Sigmoid colon (tissue), 7 donors: ENCODE data around the gene KIAA0513. TPM values are rescaled to one million over a fixed set of nuclear protein-coding genes. Genes with fewer than 3 reads are reported as not detected.
A peak's percentile ranks its signal among the peaks of the same experiment; 100 is the strongest.

Source experiments
- DNase-seq: peaks from one replicate; pipeline ENCODE4 v3.0.0-alpha.2; 2019
- H3K27ac ChIP-seq, 4 donors: fragments of 200-600 bp; sonication (generic); one replicate each; pipeline ENCODE4 v1.5.1; 2016 to 2019; ENCODE audit warnings: mild to moderate bottlenecking in 1 of 4
- H3K27me3 ChIP-seq, 3 donors: fragments of 200-600 bp; sonication (generic); one replicate each; pipeline ENCODE4 v1.5.1; 2019; ENCODE audit warnings: mild to moderate bottlenecking in 1 of 3
- H3K36me3 ChIP-seq, 4 donors: fragments of 200-600 bp; sonication (generic); one replicate each; pipeline ENCODE4 v1.5.1; 2016 to 2019
- H3K4me1 ChIP-seq, 4 donors: fragments of 200-600 bp; sonication (generic); one replicate each; pipeline ENCODE4 v1.5.1; 2017 to 2019
- H3K4me3 ChIP-seq, 4 donors: fragments of 200-600 bp; sonication (generic); one replicate each; pipeline ENCODE4 v1.5.1; 2017 to 2019; ENCODE audit warnings: mild to moderate bottlenecking in 2 of 4, moderate library complexity in 1 of 4
- H3K9me3 ChIP-seq, 4 donors: fragments of 200-600 bp in 3 of 4; sonication (generic) in 3 of 4; one replicate each; pipeline versions ENCODE4 v1.5.1 to v1.6.1; 2013 to 2019
- EP300 ChIP-seq, 4 donors: sonication (generic); formaldehyde crosslinking; IDR thresholded peaks; one replicate each; pipeline ENCODE4 v1.6.1; 2017; ENCODE audit warnings: antibody characterized with exemption in 4 of 4
- POLR2A ChIP-seq, 2 donors: fragments of 450-650 bp; IDR thresholded peaks; one replicate each; pipeline ENCODE4 v1.6.1; 2016; ENCODE audit warnings: antibody characterized with exemption in 2 of 2, mild to moderate bottlenecking in 2 of 2, moderate library complexity in 2 of 2
- POLR2AphosphoS5 ChIP-seq, 4 donors: sonication (generic); formaldehyde crosslinking; IDR thresholded peaks; one replicate each; pipeline ENCODE4 v1.6.1; 2017; ENCODE audit warnings: antibody characterized with exemption in 4 of 4
- WGBS, 2 donors: extraction: QIAGEN DNeasy Blood & Tissue Kit; methylation state at CpG; one replicate each; pipeline ENCODE4 v1.1.7; 2013; 5-methylcytosine and 5-hydroxymethylcytosine counted together
- intact Hi-C: fragments of 100-400 bp; cut with DNase I; formaldehyde crosslinking; loops from one replicate; pipeline ENCODE4 v1.15.1; 2023
- polyA plus RNA-seq, 3 donors: library from polyadenylated mRNA; stranded (reverse); fragments of 200-250 nt; gene quantifications; one replicate each; pipeline ENCODE4 v1.2.3, GENCODE V29; 2013
- total RNA-seq, 4 donors: library from RNA; depleted of rRNA; stranded (reverse); fragments of >200 nt; gene quantifications; one replicate each; pipeline ENCODE4 v1.1.0, GENCODE V29; 2016
- TF ChIP-seq, protein P1 (sequence below), 4 experiments: fragments of 450-650 bp in 3 of 4; fragments of 200-600 bp in 1 of 4; IDR thresholded peaks; one replicate each; pipeline ENCODE4 v1.5.1; 2016 to 2019; ENCODE audit warnings: antibody characterized with exemption in 4 of 4, mild to moderate bottlenecking in 3 of 4, moderate library complexity in 2 of 4
- donor health status: healthy with polysubstance abuse.
- donor health status: Bipolar disorder and iron deficiency.
- donor health status: healthy.

Gene KIAA0513
- total and polyA plus RNA-seq, 7 donors: 8.4 to 40.2 (median 18.6) TPM

DNA sequence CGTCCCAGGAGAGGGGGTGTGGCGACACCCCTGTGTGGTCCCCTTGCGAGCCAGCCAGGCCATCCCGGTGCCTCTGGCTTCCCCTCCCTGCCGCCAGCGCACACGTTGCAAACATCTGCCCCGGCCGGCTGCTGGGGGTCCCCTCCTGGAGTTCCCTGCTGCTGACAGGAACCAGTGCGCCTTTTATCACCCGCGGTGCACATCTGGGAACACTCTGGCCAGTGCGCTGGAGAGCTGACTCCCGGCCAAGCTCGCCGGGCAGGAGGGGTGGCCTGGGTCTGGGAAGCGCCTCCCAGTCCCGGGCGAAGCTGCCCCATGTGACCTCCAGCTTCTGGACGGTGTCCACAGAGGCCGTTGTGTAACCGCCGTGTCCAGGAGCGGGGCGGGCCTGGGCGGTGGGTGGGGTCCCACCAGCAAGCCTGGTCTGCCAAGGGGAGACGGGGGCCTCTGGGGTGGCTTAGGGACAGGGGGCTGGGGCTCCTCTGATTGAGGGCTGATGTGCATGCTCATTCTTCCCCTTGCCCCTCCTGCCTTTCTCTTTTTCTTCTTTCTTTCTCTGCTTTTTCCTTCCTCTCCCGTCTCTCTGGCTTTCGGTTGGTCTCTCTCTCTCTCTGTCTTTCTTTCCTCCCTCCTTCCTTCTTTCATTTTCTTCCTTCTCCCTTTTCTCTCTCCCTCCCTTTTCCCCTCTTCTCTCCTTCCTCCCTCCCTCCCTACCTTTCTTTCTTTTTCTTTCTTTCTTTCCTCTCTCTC is 109.9 kb downstream of the KIAA0513 start:
- peak; percentile 99 for DNase-seq
- WGBS, 2 donors: 3 to 6% methylated on average over 29 of the region's 29 CpGs
- Histone ChIP-seq H3K9me3 (no peaks in the 10 kb centered on the region), H3K27me3 (no peaks in the 10 kb centered on the region), H3K36me3 (no peaks in the 10 kb centered on the region), H3K4me1 (peaks cover 0 to 34% (median 30%) of the 10 kb centered on the region in 4 donors), H3K27ac (peak overlapping the region; percentile 72 to 85 (median 80)), H3K4me3 (peak overlapping the region; percentile 20 to 42 (median 35))
- no peak for TF ChIP-seq POLR2A (IDR thresholded peaks at IDR 0.05)
- TF ChIP-seq POLR2AphosphoS5 (IDR thresholded peaks at IDR 0.05): peak; percentile 75 to 96 (median 96)
- peak in 2 of 4 donors; percentile 79 to 87 for TF ChIP-seq EP300 (IDR thresholded peaks at IDR 0.05)
- intact Hi-C loops: loop anchor here (1.0 to 5.0 kb wide), 2 partner anchors 65 to 83 kb away; no protein-coding TSS in a partner anchor

DNA sequence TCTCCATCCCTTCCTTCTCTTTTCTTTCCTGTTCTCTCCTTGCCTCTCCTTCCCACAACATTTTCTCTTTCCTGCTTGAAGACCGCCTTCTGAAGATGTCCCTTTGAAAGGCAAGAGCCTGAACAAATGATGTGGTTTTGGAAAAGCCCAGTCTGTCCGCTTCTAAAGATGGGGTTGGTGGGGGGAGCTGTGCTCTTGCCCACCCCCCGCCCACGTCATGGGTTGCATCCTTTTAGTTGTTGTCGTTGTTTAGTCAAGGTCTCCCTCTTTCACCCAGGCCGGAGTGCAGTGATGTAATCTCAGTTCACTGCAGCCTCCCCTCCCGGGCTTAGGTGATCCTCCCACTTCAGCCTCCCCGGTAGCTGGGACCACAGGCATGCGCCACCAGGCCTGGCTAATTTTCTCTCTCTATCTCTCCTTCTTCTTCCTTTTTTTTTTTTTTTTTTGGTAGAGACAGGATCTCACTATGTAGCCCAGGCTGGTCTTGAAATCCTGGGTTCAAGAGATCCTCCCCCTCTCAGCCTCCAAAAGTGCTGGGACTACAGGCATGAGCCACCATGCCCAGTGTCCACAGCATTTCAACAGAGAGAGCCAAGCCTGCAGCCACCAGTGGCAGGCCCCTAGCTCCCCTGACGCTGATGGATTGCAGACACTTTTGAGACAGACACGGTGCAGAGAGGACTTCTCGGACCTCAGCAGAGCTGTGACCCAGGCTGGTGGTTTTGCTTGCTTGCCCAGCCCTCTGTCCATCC is 110.7 kb downstream of the KIAA0513 start:
- H3K36me3 ChIP-seq: no peaks in the 10 kb centered on the region
- DNase-seq: no peak
- H3K4me1 ChIP-seq: peaks cover 0 to 34% (median 30%) of the 10 kb centered on the region in 4 donors
- intact Hi-C loops: loop anchor here (5.0 kb wide), 1 partner anchor 64 kb away; no protein-coding TSS in a partner anchor
- peak overlapping the region in 3 of 4 donors; percentile 28 to 42 (median 42) for H3K4me3 ChIP-seq
- no peaks in the 10 kb centered on the region for H3K9me3 ChIP-seq
- peak overlapping the region; percentile 72 to 85 (median 80) for H3K27ac ChIP-seq
- no peaks in the 10 kb centered on the region for H3K27me3 ChIP-seq
- 72 to 77% methylated on average over 12 of the region's 12 CpGs for WGBS, 2 donors
- TF ChIP-seq POLR2AphosphoS5 (IDR thresholded peaks at IDR 0.05) (no peak), EP300 (IDR thresholded peaks at IDR 0.05) (no peak), POLR2A (IDR thresholded peaks at IDR 0.05) (no peak)
- TF ChIP-seq, protein P1, sequence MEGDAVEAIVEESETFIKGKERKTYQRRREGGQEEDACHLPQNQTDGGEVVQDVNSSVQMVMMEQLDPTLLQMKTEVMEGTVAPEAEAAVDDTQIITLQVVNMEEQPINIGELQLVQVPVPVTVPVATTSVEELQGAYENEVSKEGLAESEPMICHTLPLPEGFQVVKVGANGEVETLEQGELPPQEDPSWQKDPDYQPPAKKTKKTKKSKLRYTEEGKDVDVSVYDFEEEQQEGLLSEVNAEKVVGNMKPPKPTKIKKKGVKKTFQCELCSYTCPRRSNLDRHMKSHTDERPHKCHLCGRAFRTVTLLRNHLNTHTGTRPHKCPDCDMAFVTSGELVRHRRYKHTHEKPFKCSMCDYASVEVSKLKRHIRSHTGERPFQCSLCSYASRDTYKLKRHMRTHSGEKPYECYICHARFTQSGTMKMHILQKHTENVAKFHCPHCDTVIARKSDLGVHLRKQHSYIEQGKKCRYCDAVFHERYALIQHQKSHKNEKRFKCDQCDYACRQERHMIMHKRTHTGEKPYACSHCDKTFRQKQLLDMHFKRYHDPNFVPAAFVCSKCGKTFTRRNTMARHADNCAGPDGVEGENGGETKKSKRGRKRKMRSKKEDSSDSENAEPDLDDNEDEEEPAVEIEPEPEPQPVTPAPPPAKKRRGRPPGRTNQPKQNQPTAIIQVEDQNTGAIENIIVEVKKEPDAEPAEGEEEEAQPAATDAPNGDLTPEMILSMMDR (IDR thresholded peaks at IDR 0.05): no peak

DNA sequence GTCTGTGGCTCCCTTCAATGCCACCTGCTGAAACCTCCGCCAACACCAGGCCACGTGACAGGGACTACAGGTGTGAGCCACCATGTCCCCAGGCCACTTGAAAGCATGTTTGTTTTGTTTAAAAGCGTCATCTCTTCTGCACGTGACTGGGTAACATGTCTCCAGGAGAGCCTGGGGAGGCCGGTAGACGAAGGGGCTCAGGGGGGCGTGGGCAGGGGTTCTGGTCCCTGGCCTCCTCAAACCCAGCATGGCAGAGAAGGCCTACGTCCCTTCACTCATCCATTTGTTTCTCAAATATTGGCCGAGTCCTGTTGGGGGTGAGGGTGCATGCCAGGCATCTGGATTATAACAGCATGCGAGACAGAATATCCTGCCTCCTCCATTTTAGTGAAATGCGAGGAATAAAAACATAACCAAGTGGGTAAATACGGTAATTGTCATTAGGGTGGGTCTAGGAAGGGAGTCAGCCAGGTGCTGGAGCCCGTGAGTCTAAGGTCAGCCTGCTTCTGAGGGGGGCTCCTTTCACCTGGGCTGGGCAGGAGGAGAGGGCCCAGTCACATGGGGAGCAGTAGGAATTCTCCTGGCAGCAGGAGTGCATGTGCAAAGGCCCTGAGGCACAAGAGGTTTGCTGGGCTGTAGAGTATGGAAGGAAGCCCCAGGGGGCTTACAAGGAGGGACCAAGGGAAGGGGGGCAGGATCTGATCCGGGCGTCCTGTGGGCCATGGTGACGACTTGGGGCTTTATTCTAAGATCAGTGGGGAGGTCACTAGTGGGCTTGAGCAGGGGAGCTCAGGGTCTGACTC is 111.4 kb downstream of the KIAA0513 start:
- H3K4me1 ChIP-seq: peaks cover 0 to 34% (median 30%) of the 10 kb centered on the region in 4 donors

DNA sequence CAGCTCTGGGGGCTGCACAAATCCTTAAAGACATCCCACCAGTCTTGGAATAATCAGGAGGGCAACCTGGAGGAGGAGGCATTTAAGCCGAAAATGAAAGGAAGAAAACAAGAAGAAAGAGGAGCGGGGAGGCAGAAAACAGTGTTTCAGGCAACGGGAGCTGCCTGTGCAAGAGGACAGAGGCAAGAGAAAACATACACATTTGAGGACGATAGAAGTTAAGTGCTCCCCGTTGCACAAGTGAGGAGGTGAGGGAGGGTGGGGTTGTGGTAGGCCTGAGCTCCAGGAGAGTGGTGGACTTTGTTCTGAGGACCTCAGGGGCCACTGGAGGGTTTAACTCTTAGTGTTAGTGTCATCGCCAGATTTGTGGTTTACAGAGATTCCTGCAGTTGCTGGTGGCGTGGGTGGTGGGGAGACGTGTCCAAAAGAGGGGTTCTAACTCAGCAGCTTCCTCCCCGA is 112.3 kb downstream of the KIAA0513 start:
- no peak for DNase-seq
- Histone ChIP-seq H3K27ac (no peak overlapping the region), H3K4me3 (no peak overlapping the region), H3K27me3 (no peaks in the 10 kb centered on the region), H3K4me1 (peaks cover 0 to 34% (median 30%) of the 10 kb centered on the region in 4 donors), H3K36me3 (no peaks in the 10 kb centered on the region), H3K9me3 (no peaks in the 10 kb centered on the region)
- intact Hi-C loops: loop anchor here (5.0 kb wide), 1 partner anchor 62 kb away; no protein-coding TSS in a partner anchor
- WGBS, 2 donors: 65% methylated on average over 9 of the region's 9 CpGs
- TF ChIP-seq POLR2A (IDR thresholded peaks at IDR 0.05) (no peak), EP300 (IDR thresholded peaks at IDR 0.05) (no peak), POLR2AphosphoS5 (IDR thresholded peaks at IDR 0.05) (no peak)
- TF ChIP-seq, protein P1 (IDR thresholded peaks at IDR 0.05): no peak

More for the DNA sequence above, 111.4 kb downstream of the KIAA0513 start:
- H3K9me3 ChIP-seq: no peaks in the 10 kb centered on the region
- intact Hi-C loops: loop anchor here (5.0 kb wide), 1 partner anchor 63 kb away; no protein-coding TSS in a partner anchor
- H3K36me3 ChIP-seq: no peaks in the 10 kb centered on the region
- 70 to 82% methylated on average over 16 of the region's 16 CpGs for WGBS, 2 donors
- no peak for TF ChIP-seq EP300 (IDR thresholded peaks at IDR 0.05)
- no peak for TF ChIP-seq POLR2AphosphoS5 (IDR thresholded peaks at IDR 0.05)
- TF ChIP-seq, protein P1 (IDR thresholded peaks at IDR 0.05): no peak
- no peak for TF ChIP-seq POLR2A (IDR thresholded peaks at IDR 0.05)
- no peak overlapping the region for H3K4me3 ChIP-seq
- H3K27ac ChIP-seq: peak overlapping the region in 1 of 4 donors; percentile 85
- no peak for DNase-seq
- no peaks in the 10 kb centered on the region for H3K27me3 ChIP-seq
